ENCODE measurements around the gene OR5T3.
"Not testable (repeated sequence)": the region's sequence is repeated elsewhere in the genome, so short reads cannot be mapped to it uniquely, and the experiment has no call there.

DNA sequence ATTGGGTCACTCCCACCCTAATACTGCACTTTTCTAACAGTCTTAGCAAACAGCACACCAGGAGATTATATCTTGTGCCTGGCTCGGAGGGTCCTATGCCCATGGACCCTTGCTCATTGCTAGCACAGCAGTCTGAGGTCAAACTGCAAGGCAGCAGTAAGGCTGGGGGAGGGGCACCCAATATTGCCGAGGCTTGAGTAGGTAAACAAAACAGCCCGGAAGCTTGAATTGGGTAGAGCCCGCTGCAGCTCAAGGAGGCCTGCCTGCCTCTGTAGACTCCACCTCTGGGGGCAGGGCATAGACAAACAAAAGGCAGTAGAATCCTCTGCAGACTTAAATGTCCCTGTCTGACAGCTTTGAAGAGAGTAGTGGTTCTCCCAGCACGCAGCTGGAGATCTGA, 32.3 kb upstream of the OR5T3 start:
- TF ChIP-seq, protein P1, sequence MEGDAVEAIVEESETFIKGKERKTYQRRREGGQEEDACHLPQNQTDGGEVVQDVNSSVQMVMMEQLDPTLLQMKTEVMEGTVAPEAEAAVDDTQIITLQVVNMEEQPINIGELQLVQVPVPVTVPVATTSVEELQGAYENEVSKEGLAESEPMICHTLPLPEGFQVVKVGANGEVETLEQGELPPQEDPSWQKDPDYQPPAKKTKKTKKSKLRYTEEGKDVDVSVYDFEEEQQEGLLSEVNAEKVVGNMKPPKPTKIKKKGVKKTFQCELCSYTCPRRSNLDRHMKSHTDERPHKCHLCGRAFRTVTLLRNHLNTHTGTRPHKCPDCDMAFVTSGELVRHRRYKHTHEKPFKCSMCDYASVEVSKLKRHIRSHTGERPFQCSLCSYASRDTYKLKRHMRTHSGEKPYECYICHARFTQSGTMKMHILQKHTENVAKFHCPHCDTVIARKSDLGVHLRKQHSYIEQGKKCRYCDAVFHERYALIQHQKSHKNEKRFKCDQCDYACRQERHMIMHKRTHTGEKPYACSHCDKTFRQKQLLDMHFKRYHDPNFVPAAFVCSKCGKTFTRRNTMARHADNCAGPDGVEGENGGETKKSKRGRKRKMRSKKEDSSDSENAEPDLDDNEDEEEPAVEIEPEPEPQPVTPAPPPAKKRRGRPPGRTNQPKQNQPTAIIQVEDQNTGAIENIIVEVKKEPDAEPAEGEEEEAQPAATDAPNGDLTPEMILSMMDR (IDR thresholded peaks at IDR 0.05), result not testable (repeated sequence)
- TF ChIP-seq TEAD4 (CRISPR knock-in tag; IDR thresholded peaks at IDR 0.05), result not testable (repeated sequence)
